Posterior vena cava (tissue), 2 donors: ENCODE data around the gene TMEM121B. TPM values are rescaled to one million over a fixed set of nuclear protein-coding genes. Genes with fewer than 3 reads are reported as not detected.

Experiments used
- DNase-seq: peaks from one replicate; pipeline ENCODE4 v3.0.0-alpha.2; 2020; ENCODE audit warnings: low spot score
- intact Hi-C, 2 donors: fragments of 100-400 bp; cut with DNase I; formaldehyde crosslinking; loops; one replicate each; pipeline versions ENCODE4 v1.14.1 to v1.14.2; 2022 to 2023
- total RNA-seq, 2 donors: library from RNA; stranded (reverse); fragmentation: NEBNext Ultra II Directional; extraction: Animal tissue kit (Norgen Biotek cat#: 25700); gene quantifications; one replicate each; pipeline ENCODE4 v1.2.1, GENCODE V29; 2021
- donor health status: DM: yes; HTN: yes; CAD: no.
- donor health status: DM: yes; HTN: yes; CAD: no.

The TMEM121B gene
- total RNA-seq, 2 donors from 2014 or later = 0.38 to 0.74 TPM

DNA sequence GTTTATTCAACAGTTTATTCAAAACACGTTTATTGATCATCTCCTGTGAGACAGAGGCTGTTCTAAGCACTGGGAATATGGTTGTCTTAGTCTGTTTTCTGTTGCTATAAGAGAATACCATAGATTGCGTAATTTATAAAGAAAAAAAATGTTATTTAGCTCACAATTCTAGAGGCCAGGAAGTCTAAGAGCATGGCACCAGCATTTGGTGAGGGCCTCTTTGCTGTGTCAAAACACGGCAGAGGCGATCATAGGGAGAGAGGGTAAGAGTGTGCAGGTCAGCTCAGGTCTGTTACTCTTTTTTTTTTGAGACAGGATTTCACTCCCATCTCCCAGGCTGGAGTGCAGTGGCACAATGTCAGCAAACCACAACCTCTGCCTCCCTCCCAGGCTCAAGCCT, 41.6 kb downstream of the TMEM121B start:
- intact Hi-C loops = no loop called here

DNA sequence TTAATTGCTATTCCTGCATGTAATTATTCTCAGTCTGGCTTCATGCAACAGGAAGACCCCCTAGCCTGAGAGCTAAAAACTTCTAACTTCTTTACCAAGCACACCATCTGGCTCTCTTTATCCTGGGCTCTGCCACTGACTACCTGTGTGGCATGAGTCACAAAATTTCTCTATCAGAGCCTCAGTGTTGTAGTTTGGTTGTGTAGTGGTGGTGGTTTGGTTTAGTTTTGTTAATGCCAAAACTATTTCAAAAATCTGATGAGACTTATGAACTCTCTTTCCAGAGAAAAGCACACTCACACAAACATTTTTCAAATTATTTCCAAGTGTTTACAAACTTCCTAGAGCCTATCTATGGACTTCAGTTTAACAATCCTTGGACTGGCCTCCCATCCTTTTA, 43.9 kb downstream of the TMEM121B start:
- intact Hi-C loops = no loop called here
- DNase-seq = no peak

More for the DNA sequence above, 41.6 kb downstream of the TMEM121B start:
- no peak for DNase-seq

DNA sequence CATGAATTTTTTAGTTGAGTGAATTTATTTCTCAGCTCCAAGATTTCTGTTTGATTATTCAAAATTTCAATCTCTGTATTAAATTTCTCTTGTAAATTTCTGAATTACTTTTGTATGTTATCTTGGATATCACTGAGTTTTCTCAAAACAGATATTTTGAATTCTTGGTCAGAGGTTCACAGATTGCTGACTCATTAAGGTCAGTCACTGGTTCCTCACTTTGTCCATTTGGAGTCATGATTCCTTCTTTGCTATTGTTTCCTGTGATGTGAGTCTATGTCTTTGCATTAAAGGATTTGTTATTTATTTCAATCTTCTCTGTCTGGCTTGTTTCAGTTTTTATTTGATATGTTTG, 46.5 kb downstream of the TMEM121B start:
- intact Hi-C loops = no loop called here
- no peak for DNase-seq

DNA sequence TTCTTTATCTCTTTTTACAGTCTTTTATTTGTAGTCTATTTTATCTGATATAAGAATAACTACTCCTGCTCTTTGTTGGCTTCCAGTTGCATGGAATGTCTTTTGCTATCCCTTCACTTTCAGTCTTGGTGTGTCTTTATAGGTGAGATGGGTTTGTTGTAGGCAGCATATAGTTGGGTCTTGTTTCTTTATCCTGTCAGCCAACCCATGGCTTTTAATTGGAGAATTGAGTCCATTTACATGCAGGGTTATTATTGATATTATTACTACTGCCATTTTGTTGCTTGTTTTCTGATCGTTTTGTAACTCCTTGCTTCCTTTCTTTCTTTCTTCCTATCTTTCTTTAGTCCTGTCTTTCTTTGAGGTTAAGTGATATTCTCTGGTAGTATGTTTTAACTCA, 48.3 kb downstream of the TMEM121B start:
- DNase-seq = no peak
- intact Hi-C loops = no loop called here

Other genes with a start within 250 kb of the TMEM121B start
- gene GAB4, start 113.1 kb downstream of the TMEM121B start, total RNA-seq = not detected
- 10 to 100 TPM; 11.5 to 21.8 TPM for gene IL17RA, start 36.4 kb downstream of the TMEM121B start, total RNA-seq
- gene HDHD5, start 37.9 kb upstream of the TMEM121B start, total RNA-seq = 10 to 100 TPM; 19.6 to 19.9 TPM
- gene ADA2, start 98.1 kb upstream of the TMEM121B start, total RNA-seq = 10 to 100 TPM in 1 of 2 donors, 1 to 10 TPM in 1; 7.4 to 11.8 TPM
- gene CECR2, start 248.1 kb upstream of the TMEM121B start, total RNA-seq = under 1 TPM; 0.24 to 0.56 TPM